ES-I3 (cell line): Measurements from ENCODE around the gene CTDP1.

Experiments
- H3K36me3 ChIP-seq: 2 replicates; pipeline ENCODE4 v1.6.1; 2013; ENCODE audit warnings: mild to moderate bottlenecking, low read length, control low read depth, moderate library complexity; ENCODE audit not compliant: insufficient read depth
- H3K4me1 ChIP-seq: 2 replicates; pipeline ENCODE4 v1.6.1; 2013; ENCODE audit warnings: mild to moderate bottlenecking, control low read depth, low read length; ENCODE audit not compliant: insufficient read depth
- H3K9ac ChIP-seq: 2 replicates; pipeline ENCODE4 v1.6.1; 2013; ENCODE audit warnings: low read depth, mild to moderate bottlenecking, low read length, moderate library complexity
- H3K9me3 ChIP-seq: 2 replicates; pipeline ENCODE4 v1.6.1; 2013; ENCODE audit warnings: mild to moderate bottlenecking, low read length, moderate library complexity; ENCODE audit not compliant: control insufficient read depth, insufficient read depth

CTDP1 gene

GRCh38 chr18:79640875-79641274 lies 38.7 kb upstream of the CTDP1 start:
- Histone ChIP-seq H3K9me3 (no peaks in the 10 kb centered on the region), H3K4me1 (no peaks in the 10 kb centered on the region), H3K36me3 (no peaks in the 10 kb centered on the region), H3K9ac (no peak overlapping the region)

DNA sequence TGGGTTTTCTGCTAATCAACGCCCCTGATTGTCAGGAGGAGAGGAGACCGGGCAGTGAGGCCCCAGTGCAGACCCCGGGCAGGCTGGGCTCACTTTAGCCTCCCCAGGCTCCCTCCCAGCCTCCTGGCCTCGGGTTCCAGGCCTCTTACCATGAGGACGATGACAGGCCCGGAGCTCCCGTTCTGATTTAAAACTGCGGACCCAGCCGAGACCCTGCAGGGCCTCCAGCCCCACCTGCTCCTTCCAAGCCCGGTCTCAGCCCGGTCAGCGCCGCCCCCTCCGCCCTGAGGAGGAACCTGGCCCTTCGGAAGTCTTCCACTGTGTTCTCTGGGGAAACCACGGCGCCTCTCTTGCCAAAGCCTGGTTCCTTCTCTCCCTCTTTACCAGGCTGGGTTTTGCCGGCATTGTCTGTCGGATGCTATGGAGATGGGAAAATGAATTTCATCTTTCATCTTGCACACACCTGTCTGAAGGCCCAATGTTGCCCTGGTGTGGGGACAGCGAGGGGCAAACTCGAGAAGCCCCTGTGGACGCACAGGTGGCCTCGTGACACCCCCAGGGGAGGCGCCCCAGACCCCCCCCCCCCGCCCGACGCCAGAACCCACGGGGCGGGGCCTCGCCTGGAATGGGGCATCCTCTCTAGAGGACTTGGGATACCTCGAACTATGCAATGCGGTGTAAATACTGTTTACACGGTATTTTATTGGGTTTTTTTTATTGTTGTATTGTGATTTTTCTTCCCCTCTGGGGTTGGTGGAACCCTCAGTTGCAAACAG lies 37.7 kb upstream of the CTDP1 start:
- Histone ChIP-seq H3K4me1 (no peaks in the 10 kb centered on the region), H3K9me3 (no peaks in the 10 kb centered on the region), H3K9ac (no peak overlapping the region), H3K36me3 (no peaks in the 10 kb centered on the region)

GRCh38 chr18:79642626-79643025 lies 37.0 kb upstream of the CTDP1 start:
- no peaks in the 10 kb centered on the region for H3K4me1 ChIP-seq
- H3K9ac ChIP-seq, result no peak overlapping the region
- no peaks in the 10 kb centered on the region for H3K36me3 ChIP-seq
- H3K9me3 ChIP-seq, result no peaks in the 10 kb centered on the region

GRCh38 chr18:79643054-79643984 lies 36.3 kb upstream of the CTDP1 start:
- H3K9me3 ChIP-seq, result no peaks in the 10 kb centered on the region
- no peaks in the 10 kb centered on the region for H3K4me1 ChIP-seq
- H3K36me3 ChIP-seq, result no peaks in the 10 kb centered on the region
- H3K9ac ChIP-seq, result no peak overlapping the region

- Histone ChIP-seq H3K9ac (no peak overlapping the region), H3K36me3 (no peaks in the 10 kb centered on the region), H3K4me1 (no peaks in the 10 kb centered on the region), H3K9me3 (no peaks in the 10 kb centered on the region)
Measured at GRCh38 chr18:79644006-79644665, 35.5 kb upstream of the CTDP1 start.

DNA sequence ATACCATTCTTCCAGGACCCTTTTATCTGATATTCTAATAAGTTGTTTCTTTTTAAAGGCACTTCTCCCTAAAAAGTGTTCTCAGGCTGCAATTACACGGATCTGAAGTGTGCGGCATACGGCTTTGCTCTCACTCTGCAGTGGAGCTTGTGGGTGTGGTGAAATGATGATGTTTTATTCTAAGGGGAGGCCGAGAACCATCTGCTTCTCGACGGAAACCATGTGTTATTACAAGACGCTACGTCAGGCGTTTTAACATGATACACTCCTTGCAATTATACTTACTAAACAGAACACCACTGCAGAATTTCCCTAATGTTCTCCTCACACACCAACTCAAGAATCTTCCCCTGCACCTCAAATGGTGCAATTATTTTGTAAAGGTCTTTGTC lies 34.9 kb upstream of the CTDP1 start:
- no peaks in the 10 kb centered on the region for H3K4me1 ChIP-seq
- no peaks in the 10 kb centered on the region for H3K36me3 ChIP-seq
- H3K9ac ChIP-seq, result no peak overlapping the region
- no peaks in the 10 kb centered on the region for H3K9me3 ChIP-seq

- Histone ChIP-seq H3K36me3 (no peaks in the 10 kb centered on the region), H3K4me1 (no peaks in the 10 kb centered on the region), H3K9me3 (no peaks in the 10 kb centered on the region), H3K9ac (no peak overlapping the region)
Measured at GRCh38 chr18:79645291-79645983, 34.2 kb upstream of the CTDP1 start.

GRCh38 chr18:79647307-79647706 lies 32.3 kb upstream of the CTDP1 start:
- no peaks in the 10 kb centered on the region for H3K4me1 ChIP-seq
- H3K9me3 ChIP-seq, result no peaks in the 10 kb centered on the region

DNA sequence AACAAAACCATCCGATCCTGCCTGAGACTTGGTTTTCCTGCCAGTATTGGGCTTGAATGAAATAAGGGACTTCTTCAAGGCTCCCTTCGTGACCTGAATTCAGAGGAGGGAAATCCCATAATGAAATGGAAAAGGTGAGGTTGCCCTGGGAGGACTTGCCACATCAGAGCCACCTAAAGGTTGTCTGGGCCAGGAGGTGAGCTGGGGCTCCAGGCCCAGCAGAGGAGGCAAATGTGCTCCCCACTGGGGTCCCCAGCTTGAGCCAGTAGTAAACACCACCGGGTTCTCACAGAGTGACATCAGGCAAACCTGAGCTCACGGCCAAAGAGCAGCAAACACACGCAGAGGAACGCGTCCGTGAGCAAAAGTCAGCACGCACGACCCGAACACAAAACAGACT lies 28.6 kb upstream of the CTDP1 start:
- no peak overlapping the region for H3K9ac ChIP-seq
- no peaks in the 10 kb centered on the region for H3K9me3 ChIP-seq
- H3K36me3 ChIP-seq, result no peaks in the 10 kb centered on the region
- H3K4me1 ChIP-seq, result no peaks in the 10 kb centered on the region

More at GRCh38 chr18:79647307-79647706, 32.3 kb upstream of the CTDP1 start:
- Histone ChIP-seq H3K9ac (no peak overlapping the region), H3K36me3 (no peaks in the 10 kb centered on the region)

GRCh38 chr18:79657342-79657996 lies 22.1 kb upstream of the CTDP1 start:
- Histone ChIP-seq H3K9ac (no peak overlapping the region), H3K36me3 (no peaks in the 10 kb centered on the region), H3K4me1 (peaks cover 12% of the 10 kb centered on the region)

DNA sequence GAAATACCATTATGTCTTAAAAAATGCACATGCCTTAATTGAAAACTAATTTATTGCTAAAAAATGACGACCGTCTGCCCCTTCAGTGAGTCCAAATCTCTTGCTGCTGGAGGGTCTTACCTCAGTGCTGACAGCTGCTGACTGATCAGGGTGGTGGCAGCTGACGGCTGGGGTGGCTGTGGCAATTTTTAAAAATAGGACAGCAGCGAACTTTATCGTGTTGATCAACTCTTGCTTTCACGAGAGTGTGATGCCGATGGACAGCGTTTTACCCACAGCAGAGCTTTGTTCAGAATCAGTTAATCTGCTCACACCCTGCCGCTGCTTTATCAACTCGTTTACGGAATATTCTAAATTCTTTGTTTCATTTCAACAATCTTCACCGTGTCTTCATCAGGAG lies 21.2 kb upstream of the CTDP1 start:
- Histone ChIP-seq H3K36me3 (no peaks in the 10 kb centered on the region), H3K4me1 (peaks cover 14% of the 10 kb centered on the region), H3K9me3 (no peaks in the 10 kb centered on the region), H3K9ac (no peak overlapping the region)

More at GRCh38 chr18:79657342-79657996, 22.1 kb upstream of the CTDP1 start:
- no peaks in the 10 kb centered on the region for H3K9me3 ChIP-seq

- Histone ChIP-seq H3K9me3 (no peaks in the 10 kb centered on the region), H3K36me3 (no peaks in the 10 kb centered on the region), H3K9ac (no peak overlapping the region), H3K4me1 (peaks cover 14% of the 10 kb centered on the region)
Measured at GRCh38 chr18:79659733-79660132, 19.9 kb upstream of the CTDP1 start.

DNA sequence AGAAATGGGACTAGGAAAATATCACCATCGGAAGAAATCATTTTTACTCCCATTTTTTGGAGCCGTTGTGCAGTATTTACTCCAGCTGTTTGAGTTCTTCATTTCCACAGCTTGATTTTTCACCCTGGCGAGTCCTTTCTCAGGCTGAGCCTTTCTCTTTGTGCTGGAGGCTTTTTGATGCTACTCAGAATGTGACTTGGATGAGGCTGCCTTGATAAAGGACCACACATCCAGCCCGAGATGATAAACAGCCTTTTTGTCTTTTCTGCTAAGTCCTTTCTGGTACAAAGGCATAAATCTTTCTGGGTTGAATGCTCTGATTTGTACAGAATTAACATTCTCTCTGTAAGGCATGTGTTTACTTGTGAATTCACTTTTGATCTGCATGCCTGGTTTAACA lies 17.6 kb upstream of the CTDP1 start:
- Histone ChIP-seq H3K4me1 (peaks cover 14% of the 10 kb centered on the region), H3K9ac (no peak overlapping the region), H3K9me3 (no peaks in the 10 kb centered on the region), H3K36me3 (no peaks in the 10 kb centered on the region)
